ENCODE data around the gene ST8SIA2.

DNA sequence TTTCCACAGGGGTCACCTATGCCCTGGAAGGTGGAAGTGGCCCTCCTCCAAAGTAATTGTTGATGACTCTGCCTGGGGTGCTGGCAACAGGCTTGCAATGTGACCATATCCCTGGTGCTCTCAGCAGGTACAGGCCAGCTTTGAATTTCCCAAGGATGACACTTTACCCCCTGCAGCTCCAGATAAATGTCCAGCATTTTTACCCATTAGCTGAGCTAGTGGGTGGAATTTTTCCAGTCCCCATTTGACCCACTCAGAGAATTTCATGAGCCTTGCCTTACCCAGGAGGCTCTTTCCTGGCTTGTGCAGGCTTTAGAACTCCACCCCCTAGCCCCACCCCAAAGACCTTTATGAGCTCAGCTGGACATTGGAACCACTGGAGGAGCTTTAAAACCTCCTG, 77.6 kb downstream of the ST8SIA2 start:
- no peak for TF ChIP-seq EZH2 (IDR thresholded peaks at IDR 0.05; ENCODE audit: borderline replicate concordance, low read depth, low read length, poor library complexity, severe bottlenecking)
- TF ChIP-seq, protein P1, sequence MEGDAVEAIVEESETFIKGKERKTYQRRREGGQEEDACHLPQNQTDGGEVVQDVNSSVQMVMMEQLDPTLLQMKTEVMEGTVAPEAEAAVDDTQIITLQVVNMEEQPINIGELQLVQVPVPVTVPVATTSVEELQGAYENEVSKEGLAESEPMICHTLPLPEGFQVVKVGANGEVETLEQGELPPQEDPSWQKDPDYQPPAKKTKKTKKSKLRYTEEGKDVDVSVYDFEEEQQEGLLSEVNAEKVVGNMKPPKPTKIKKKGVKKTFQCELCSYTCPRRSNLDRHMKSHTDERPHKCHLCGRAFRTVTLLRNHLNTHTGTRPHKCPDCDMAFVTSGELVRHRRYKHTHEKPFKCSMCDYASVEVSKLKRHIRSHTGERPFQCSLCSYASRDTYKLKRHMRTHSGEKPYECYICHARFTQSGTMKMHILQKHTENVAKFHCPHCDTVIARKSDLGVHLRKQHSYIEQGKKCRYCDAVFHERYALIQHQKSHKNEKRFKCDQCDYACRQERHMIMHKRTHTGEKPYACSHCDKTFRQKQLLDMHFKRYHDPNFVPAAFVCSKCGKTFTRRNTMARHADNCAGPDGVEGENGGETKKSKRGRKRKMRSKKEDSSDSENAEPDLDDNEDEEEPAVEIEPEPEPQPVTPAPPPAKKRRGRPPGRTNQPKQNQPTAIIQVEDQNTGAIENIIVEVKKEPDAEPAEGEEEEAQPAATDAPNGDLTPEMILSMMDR (conservative IDR thresholded peaks at IDR 0.05; ENCODE audit: low read depth, low read length): no peak

Measured in A673 (cell line).